ENCODE data around the gene SPECC1.

The SPECC1 gene

DNA sequence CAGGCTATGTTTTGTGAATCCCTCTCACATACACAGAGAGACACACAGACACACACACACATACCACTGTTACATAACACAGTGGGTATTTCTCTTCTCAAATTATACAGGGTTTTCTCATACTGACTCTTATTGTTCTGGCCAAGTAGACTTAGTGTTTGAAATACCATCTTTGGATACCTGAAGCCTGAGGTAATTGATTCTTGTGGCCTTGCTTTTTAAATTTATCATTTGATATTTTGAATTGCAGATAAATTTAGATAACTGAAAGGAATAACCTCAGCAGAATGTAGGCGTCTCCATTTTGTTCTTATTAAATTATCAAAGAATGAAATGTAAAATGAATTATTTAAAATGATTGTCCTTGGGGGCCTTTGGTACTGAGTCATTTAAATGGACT, 234.4 kb downstream of the SPECC1 start:
- TF ChIP-seq GATA2 (IDR thresholded peaks at IDR 0.05; ENCODE audit: low read depth, low read length) (no peak), GATA3 (IDR thresholded peaks at IDR 0.05; ENCODE audit: low read depth, low read length) (no peak)

DNA sequence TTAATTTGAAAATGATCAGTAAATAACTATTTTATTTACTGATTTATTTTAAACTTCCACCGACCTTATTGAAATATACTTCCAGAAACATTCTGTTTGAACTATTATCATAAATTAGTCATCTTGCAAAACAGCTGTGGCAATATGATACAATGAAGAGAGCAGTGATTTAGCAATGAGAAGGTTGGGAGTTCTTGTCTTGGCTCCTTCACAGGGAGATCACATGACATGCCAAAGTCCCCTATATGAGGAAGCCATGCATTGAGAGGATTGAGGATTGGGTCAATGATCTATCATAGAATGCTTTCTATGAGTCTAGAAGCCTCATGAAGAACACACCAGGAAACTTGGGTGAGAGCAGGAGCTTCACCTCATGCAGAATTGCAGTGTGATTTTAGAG, 235.5 kb downstream of the SPECC1 start:
- TF ChIP-seq GATA3 (IDR thresholded peaks at IDR 0.05; ENCODE audit: low read depth, low read length), result no peak
- TF ChIP-seq GATA2 (IDR thresholded peaks at IDR 0.05; ENCODE audit: low read depth, low read length), result no peak

DNA sequence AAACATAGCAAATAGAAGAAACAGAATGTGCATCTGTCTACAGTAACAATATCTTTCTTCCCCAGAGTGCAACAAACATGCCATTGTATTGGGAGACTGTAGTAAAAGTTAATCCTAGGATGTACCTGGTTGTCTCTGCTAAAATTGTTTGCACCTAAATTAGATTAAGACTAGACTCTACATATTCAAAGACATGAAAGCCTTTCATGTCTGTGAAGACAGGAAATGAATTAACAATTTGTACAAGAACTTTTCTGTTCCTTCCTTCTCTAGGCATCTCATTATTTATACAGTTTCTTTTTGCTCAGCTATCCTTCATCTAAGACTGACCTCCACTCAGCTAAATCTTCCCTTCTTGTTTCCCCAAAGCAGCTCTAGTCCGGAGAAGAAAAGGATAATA, 237.5 kb downstream of the SPECC1 start:
- TF ChIP-seq GATA3 (IDR thresholded peaks at IDR 0.05; ENCODE audit: low read depth, low read length), result no peak
- no peak for TF ChIP-seq GATA2 (IDR thresholded peaks at IDR 0.05; ENCODE audit: low read depth, low read length)

DNA sequence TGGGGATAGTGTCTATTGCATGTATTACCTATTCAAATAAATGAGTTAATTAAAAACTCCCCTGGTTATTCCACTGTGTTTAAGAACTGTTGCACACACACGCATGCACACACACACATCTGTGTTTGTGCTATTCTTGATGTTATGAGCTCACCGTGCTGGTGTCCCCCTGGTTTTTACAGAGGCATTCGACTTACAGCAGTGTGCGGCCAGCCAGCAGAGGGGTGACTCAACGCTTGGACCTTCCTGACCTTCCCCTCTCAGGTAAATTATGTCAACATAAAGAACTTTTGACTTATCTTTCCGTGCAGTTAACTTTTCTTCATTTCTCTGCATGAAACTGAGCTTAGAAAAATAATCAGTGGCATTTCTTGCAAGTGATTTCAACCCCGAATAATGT, 244.2 kb downstream of the SPECC1 start:
- no peak for TF ChIP-seq GATA2 (IDR thresholded peaks at IDR 0.05; ENCODE audit: low read depth, low read length)

DNA sequence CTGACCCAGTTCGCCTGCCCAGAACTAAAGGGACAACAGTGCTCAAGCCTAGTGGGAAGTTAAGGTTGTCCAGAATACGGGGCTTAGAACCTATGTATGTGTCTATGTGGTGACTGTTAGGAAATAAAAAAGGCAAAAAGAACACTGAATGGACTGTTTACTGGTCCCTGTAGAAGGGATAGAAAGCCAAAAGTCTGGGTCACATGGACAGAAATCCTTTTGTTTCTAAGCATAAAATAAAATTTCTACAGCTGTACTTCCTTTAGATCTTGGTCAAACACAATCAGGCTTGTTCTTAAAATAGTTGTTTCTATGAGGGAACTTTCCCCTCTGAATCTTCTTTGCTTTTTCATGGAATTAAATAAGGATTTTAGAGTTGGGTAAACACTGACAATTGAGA, 245.4 kb downstream of the SPECC1 start:
- TF ChIP-seq GATA3 (IDR thresholded peaks at IDR 0.05; ENCODE audit: low read depth, low read length) (no peak), GATA2 (IDR thresholded peaks at IDR 0.05; ENCODE audit: low read depth, low read length) (no peak)

DNA sequence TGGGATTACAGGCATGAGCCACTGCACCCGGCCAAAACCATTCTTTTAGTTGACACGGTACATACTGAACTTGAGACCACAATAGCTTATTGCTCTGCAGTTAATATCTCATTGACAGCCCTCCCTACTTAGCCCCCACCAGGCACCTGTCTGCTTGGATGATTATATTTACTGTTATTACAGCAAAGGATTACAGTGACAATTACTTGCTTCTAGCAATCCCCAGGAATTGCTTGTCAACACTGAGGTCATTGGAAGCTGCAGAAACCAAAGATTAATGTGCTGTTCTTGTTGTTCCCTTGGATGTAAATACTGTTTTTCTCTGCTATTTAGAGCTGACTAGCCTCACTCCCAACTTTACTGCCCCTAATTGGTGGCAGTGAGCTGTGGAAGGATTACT, 247.0 kb downstream of the SPECC1 start:
- no peak for TF ChIP-seq GATA3 (IDR thresholded peaks at IDR 0.05; ENCODE audit: low read depth, low read length)
- no peak for TF ChIP-seq GATA2 (IDR thresholded peaks at IDR 0.05; ENCODE audit: low read depth, low read length)

DNA sequence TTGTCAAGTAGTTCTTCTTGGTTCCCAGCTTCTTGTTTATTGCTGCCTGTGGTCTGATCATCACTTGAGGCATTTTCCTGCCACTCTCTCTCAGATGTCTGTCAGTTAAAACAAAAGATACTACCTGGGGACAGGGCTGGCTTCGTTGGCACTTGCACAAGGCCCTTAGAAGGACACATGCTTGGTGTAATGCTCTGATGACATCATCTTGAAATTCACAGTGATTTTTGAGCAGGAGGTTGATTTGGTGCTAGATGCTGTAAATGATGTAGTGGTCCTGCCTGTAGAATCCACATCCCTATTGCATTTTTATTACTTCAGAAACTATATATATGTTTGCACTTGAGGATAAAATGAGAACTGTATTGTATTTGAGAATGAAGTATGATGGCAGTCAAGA, 247.8 kb downstream of the SPECC1 start:
- TF ChIP-seq GATA2 (IDR thresholded peaks at IDR 0.05; ENCODE audit: low read depth, low read length), result no peak
- no peak for TF ChIP-seq GATA3 (IDR thresholded peaks at IDR 0.05; ENCODE audit: low read depth, low read length)

DNA sequence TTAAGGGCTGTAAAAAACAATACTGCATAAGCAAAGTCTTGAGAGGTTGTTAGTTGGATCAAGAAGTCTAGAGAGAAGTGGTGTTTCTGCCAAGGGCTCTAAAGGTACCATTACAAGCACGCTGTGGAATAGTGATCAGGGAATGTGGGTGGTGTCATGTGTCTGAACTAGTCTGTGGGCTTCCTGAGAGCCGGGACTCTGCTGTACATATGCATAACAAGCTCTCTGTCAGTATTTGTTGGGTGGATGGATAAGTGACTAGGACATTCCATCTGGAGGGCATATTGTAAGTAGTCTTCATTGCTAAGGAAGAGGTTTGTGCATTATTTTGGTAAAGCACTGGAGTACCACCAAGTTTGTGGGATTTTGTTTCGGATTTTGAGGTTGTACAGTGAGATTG, 248.6 kb downstream of the SPECC1 start:
- no peak for TF ChIP-seq GATA3 (IDR thresholded peaks at IDR 0.05; ENCODE audit: low read depth, low read length)
- TF ChIP-seq GATA2 (IDR thresholded peaks at IDR 0.05; ENCODE audit: low read depth, low read length), result no peak

DNA sequence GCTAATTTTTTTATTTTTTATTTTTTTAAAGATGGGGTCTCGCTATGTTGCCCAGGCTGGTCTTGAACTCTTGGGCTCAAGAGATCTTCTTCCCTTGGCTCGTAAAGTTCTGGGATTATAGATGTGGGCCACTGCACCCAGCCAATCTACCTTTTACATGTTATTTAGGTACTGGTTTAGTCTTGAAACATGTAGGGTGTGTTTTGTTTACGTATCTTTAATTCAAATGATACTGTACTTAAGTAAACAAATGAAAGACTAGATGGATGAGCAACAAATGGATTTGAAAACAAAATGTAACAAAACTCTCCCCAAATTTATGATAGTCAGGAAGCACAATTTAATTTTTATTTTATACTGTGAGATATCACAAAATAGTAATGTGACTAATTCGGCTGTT, 250.5 kb downstream of the SPECC1 start:
- TF ChIP-seq GATA3 (IDR thresholded peaks at IDR 0.05; ENCODE audit: low read depth, low read length) (no peak), GATA2 (IDR thresholded peaks at IDR 0.05; ENCODE audit: low read depth, low read length) (no peak)

DNA sequence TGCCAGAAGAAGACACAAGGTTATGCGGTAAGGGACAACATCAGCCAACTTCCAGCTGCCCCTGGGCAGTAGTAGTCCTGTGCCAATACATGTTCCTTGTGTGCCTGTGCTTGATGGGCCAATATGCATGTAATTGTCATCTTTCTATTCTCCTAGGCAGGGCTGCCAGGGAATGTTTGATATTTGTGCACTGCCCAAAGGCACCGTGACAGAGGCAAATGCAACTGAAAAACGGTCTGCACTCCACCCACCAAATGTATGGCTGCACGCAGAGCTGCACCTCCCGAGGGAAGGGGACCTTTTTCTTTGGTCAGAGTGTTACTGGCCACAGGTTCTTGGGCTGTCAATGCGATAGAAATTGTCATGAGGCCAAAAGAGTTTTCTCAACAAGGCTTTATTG, 251.1 kb downstream of the SPECC1 start:
- TF ChIP-seq GATA2 (IDR thresholded peaks at IDR 0.05; ENCODE audit: low read depth, low read length), result no peak
- TF ChIP-seq GATA3 (IDR thresholded peaks at IDR 0.05; ENCODE audit: low read depth, low read length), result no peak

DNA sequence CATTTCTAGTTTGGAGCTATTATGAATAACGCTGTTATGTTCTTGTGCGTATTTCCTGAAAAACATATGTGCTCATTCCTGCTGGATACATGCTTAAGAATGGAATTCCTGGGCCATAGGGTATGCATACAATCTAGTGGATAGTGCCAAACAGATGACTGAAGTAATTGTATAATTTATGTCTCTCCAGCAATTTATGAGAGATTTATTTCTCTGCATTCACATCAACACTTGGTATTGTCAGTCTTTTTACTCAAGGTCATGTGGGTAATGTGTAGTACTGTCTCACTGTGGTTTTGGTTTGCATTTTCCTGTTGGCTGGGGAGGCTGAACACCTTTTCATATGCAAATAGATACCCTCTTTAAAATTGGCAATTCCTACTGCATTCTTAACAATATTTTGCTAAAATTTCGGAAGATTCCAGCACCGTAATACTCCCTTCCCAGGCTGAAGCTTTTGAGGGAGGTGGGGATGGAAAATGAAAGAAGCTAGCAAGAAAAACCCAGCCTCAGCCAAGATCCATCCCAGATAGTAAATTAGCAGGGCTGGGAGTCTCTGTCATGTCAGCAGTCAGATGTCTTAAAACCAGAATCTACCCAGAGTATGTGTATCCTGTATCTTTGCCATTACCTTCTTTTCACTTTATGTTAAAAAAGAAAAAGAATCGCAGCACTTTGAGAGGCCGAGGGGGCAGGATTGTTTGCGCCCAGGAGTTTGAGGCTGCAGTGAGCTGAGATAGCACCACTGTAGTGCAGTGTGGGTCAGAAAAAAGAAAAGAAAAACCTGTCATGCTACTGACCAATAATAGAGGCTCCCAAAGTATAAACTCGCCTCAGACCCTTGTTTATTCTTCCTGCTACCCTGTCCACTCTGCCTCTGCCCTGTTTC, 253.3 kb downstream of the SPECC1 start:
- TF ChIP-seq GATA3 (IDR thresholded peaks at IDR 0.05; ENCODE audit: low read depth, low read length), result no peak
- no peak for TF ChIP-seq GATA2 (IDR thresholded peaks at IDR 0.05; ENCODE audit: low read depth, low read length)

DNA sequence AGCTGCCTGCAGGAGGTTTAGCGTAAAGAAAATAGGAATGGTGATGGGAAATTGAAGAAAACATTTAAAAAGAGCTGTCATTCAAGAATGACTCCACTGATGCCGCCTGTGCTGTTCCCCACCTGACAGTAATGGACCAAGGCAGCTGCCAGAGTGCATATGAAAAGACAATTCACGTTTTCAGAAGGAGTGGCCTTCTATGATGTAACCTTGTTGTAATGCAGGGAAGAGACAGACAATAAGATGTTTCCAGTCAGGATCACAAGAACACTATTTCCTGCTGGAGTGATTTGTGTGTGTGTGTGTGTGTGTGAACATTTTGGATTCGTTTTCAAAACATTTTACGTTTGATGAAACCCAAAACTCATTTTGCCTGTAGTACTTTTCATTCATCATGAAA, 254.4 kb downstream of the SPECC1 start:
- no peak for TF ChIP-seq GATA3 (IDR thresholded peaks at IDR 0.05; ENCODE audit: low read depth, low read length)

DNA sequence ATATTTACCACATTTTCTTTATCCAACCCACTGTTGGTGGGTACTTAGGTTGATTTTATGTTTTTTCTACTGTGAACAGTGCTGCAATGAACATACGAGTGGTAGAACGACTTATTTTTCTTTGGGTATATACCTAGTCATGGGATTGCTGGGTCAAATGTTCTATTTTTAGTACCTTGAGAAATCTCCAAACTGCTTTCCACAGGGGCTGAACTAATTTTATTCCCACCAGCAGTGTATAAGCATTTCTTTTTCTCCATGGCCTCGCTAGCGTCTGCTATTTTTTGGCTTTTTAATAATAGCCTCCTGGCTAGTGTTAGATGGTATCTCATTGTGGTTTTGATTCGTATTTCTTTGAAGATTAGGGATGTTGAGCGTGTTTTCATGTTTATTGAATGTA, 255.8 kb downstream of the SPECC1 start:
- TF ChIP-seq GATA3 (IDR thresholded peaks at IDR 0.05; ENCODE audit: low read depth, low read length) (no peak), GATA2 (IDR thresholded peaks at IDR 0.05; ENCODE audit: low read depth, low read length) (no peak)

DNA sequence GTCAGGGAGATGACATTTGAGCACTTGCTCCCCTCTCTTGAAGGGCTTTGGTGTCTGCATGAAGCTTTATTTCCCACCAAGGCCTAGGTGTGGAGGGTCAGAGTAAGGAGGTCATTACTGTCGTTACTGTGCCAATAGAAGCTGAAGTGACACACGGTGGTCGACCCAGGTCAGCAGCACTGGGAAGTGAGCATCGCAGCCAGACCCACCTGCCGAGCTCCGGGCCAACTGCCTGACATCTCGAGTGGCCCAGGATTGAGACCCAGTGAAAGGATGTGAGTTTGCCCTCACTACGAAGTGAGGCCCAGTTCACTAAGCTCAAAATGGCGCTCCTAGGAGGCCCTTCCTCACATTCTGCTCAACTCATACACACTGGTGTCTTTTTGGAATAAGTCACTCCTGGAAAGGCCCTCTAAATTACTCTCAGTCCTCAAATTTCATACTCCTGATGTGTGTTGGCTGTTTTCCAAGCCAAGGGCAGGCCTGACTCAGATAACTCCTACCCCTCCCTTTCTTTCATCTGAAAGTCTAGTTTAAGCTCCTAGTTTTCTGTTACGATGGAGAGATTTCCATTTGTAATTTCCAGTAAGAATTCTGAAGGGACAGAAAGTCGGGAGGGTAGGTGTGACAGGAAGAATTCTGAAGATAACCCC, 257.8 kb downstream of the SPECC1 start:
- TF ChIP-seq GATA2 (IDR thresholded peaks at IDR 0.05; ENCODE audit: low read depth, low read length) (no peak), GATA3 (IDR thresholded peaks at IDR 0.05; ENCODE audit: low read depth, low read length) (no peak)

DNA sequence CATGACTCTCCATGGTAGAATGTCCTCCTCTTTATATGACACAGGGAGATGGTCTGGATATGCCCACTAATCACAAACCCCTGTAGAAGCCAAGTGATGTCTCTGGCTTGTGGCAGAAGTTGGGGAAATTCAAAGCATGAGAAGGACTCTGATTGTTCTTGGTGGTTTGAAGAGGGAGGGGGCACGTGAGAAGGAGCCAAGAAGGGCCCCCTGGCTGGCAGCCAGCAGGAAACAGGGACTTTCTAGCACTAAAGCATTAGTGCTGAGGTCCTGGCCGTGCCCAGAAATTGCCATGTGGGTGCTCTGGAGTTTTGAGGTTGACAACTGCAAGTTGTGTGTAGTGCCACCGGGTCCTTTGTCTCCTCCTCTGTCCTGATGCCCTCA, 258.3 kb downstream of the SPECC1 start:
- TF ChIP-seq GATA2 (IDR thresholded peaks at IDR 0.05; ENCODE audit: low read depth, low read length) (no peak), GATA3 (IDR thresholded peaks at IDR 0.05; ENCODE audit: low read depth, low read length) (no peak)
